Naive thymus-derived CD4-positive, alpha-beta T cell (primary cell): ENCODE data around the gene GRAMD4. TPM values are rescaled to one million over a fixed set of nuclear protein-coding genes. Genes with fewer than 3 reads are reported as not detected.

Experiments
- ATAC-seq: fragments of 150-1000 bp; cut with Tn5 transposase; 2 replicates; pipeline ENCODE4 v1.10.0; 2021; ENCODE audit warnings: mild to moderate bottlenecking, moderate library complexity
- CTCF ChIA-PET: fragments of 350-600 bp; sonication (Branson Sonifier 250); formaldehyde crosslinking; loops from one replicate; lab custom pipeline; 2021; ENCODE audit warnings: antibody characterized with exemption; lab: Charles Lee
- POLR2A ChIA-PET: fragments of 350-600 bp; sonication (Branson Sonifier 250); formaldehyde crosslinking; loops from one replicate; lab custom pipeline; 2021; ENCODE audit warnings: antibody characterized with exemption, inconsistent platforms; lab: Charles Lee
- DNase-seq, 9 donors: peaks; one replicate each; pipeline versions ENCODE4 v3.0.0 to v3.0.0-alpha.2; 2020 to 2022; ENCODE audit warnings: mixed read lengths in 1 of 9
- H3K27ac ChIP-seq: one replicate; pipeline ENCODE4 v1.7.0; 2013; ENCODE audit warnings: mild to moderate bottlenecking, low read depth, low read length, moderate library complexity
- H3K27me3 ChIP-seq, 2 donors: one replicate each; pipeline ENCODE4 v1.7.0; 2013; ENCODE audit warnings: low read length in 2 of 2, mild to moderate bottlenecking in 2 of 2, moderate library complexity in 2 of 2; ENCODE audit not compliant: control insufficient read depth in 2 of 2, insufficient read depth in 2 of 2
- H3K36me3 ChIP-seq, 3 experiments: 1 replicate in 2 of 3; 2 replicates in 1 of 3; pipeline ENCODE4 v1.7.0; 2013; ENCODE audit warnings: low read length in 3 of 3, mild to moderate bottlenecking in 3 of 3, moderate library complexity in 1 of 3; ENCODE audit not compliant: insufficient read depth in 3 of 3, control insufficient read depth in 2 of 3
- H3K4me1 ChIP-seq, 2 donors: one replicate each; pipeline ENCODE4 v1.7.0; 2013; ENCODE audit warnings: low read length in 2 of 2, mild to moderate bottlenecking in 2 of 2, moderate library complexity in 1 of 2; ENCODE audit not compliant: control insufficient read depth in 2 of 2, insufficient read depth in 2 of 2
- H3K4me3 ChIP-seq: 2 replicates; pipeline ENCODE4 v1.7.0; 2013; ENCODE audit warnings: mild to moderate bottlenecking, low read length
- H3K9me3 ChIP-seq, 3 experiments: 1 replicate in 2 of 3; 2 replicates in 1 of 3; pipeline ENCODE4 v1.7.0; 2013; ENCODE audit warnings: low read length in 3 of 3; ENCODE audit not compliant: control insufficient read depth in 2 of 3
- H3K27ac Mint-ChIP-seq, 9 donors: one replicate each; pipeline ENCODE4 v1.8.0; 2020 to 2022; ENCODE audit warnings: mixed read lengths in 9 of 9, mild to moderate bottlenecking in 8 of 9, moderate library complexity in 5 of 9, inconsistent platforms in 2 of 9
- H3K27me3 Mint-ChIP-seq, 5 donors: one replicate each; pipeline ENCODE4 v1.8.0; 2021 to 2022; ENCODE audit warnings: mixed read lengths in 5 of 5, mild to moderate bottlenecking in 1 of 5
- H3K36me3 Mint-ChIP-seq, 5 donors: one replicate each; pipeline ENCODE4 v1.8.0; 2020 to 2022; ENCODE audit warnings: mixed read lengths in 5 of 5, mild to moderate bottlenecking in 3 of 5, inconsistent platforms in 1 of 5
- H3K4me1 Mint-ChIP-seq, 7 donors: one replicate each; pipeline ENCODE4 v1.8.0; 2020 to 2022; ENCODE audit warnings: mixed read lengths in 7 of 7, mild to moderate bottlenecking in 3 of 7, inconsistent platforms in 1 of 7
- H3K4me3 Mint-ChIP-seq, 10 donors: one replicate each; pipeline ENCODE4 v1.8.0; 2020 to 2022; ENCODE audit warnings: mild to moderate bottlenecking in 10 of 10, mixed read lengths in 10 of 10, moderate library complexity in 6 of 10, inconsistent platforms in 2 of 10
- H3K9me3 Mint-ChIP-seq, 11 donors: one replicate each; pipeline ENCODE4 v1.8.0; 2020 to 2022; ENCODE audit warnings: mixed read lengths in 11 of 11, mild to moderate bottlenecking in 4 of 11, inconsistent platforms in 1 of 11, moderate library complexity in 1 of 11
- intact Hi-C, 2 donors: fragments of 100-400 bp; cut with micrococcal nuclease; formaldehyde crosslinking; loops; one replicate each; pipeline ENCODE4 v1.15.1; 2023
- polyA plus RNA-seq, 2 donors: library from polyadenylated mRNA; unstranded; fragments of 300-500 nt; fragmentation: Illumina TruSeq; gene quantifications; one replicate each; pipeline ENCODE4 v1.2.3, GENCODE V29; 2021
- total RNA-seq, 6 experiments: library from RNA in 5 of 6; stranded (reverse) in 5 of 6; gene quantifications; 1 replicate in 5 of 6; 2 replicates in 1 of 6; pipeline ENCODE4 v1.2.3 and lab custom pipeline; 2021 to 2026

GRAMD4 gene
- total and polyA plus RNA-seq, 7 experiments from 2014 or later = 2.1 to 48.5 (median 14.8) TPM

DNA sequence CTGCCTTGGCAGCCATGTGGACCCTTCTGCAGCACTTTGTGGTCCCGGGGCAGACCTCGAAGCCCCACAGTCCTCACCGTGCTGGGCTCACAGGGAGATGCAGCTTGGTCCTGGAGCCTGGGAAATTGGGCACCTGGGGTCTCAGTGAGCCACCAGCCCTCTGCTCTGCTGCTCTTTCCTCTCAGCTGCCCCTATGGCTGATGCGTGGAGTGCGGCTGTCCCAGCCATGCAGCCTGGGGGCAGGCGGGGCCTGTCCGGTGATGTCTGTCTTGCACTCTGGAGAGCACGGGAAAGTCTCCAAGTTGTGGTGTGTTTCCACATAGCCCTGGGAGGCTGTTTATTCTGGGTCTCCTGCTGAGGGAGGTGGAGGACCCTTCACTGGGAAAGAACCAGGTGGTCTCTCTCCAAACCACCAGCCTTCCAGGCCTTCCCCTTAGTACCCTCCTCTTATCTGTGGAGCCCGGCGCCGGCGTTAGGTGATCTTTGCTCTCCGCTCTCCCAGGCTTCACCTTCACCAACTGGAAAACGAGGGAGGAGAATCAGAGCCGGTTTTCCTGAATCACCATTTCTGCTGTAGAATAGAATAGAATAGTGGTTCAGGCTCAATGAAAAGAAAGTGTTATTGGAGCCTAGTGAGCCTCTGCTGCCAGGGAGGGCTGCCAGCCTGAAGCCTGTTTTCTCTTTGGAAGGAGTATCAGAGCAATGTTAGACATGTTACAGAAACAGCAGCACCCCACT, 41.2 kb upstream of the GRAMD4 start:
- ChIA-PET CTCF (no interaction called here), POLR2A (no interaction called here)
- H3K36me3 ChIP-seq = no peaks in the 10 kb centered on the region
- peak overlapping the region in 8 of 9 donors; percentile 12 to 91 (median 62) for H3K27ac Mint-ChIP-seq
- H3K4me3 ChIP-seq = no peak overlapping the region
- peaks cover 0 to 2% (median 0%) of the 10 kb centered on the region in 5 donors for H3K36me3 Mint-ChIP-seq
- H3K4me1 ChIP-seq = peaks cover 16 to 25% of the 10 kb centered on the region in 2 donors
- DNase-seq = no peak
- H3K27me3 ChIP-seq = no peaks in the 10 kb centered on the region
- no peaks in the 10 kb centered on the region for H3K9me3 Mint-ChIP-seq
- H3K27me3 Mint-ChIP-seq = no peaks in the 10 kb centered on the region
- H3K4me1 Mint-ChIP-seq = peaks cover 37 to 53% (median 49%) of the 10 kb centered on the region in 7 donors
- H3K9me3 ChIP-seq = no peaks in the 10 kb centered on the region
- intact Hi-C loops = loop anchor here (1.0 to 5.0 kb wide), 3 partner anchors 35 to 907 kb away; partner anchors contain the start of genes ATXN10 (in 1 of the 2) and CERK (in 1 of the 2)
- ATAC-seq = no peak
- peak overlapping the region; percentile 53 to 97 (median 90) for H3K4me3 Mint-ChIP-seq
- no peak overlapping the region for H3K27ac ChIP-seq

DNA sequence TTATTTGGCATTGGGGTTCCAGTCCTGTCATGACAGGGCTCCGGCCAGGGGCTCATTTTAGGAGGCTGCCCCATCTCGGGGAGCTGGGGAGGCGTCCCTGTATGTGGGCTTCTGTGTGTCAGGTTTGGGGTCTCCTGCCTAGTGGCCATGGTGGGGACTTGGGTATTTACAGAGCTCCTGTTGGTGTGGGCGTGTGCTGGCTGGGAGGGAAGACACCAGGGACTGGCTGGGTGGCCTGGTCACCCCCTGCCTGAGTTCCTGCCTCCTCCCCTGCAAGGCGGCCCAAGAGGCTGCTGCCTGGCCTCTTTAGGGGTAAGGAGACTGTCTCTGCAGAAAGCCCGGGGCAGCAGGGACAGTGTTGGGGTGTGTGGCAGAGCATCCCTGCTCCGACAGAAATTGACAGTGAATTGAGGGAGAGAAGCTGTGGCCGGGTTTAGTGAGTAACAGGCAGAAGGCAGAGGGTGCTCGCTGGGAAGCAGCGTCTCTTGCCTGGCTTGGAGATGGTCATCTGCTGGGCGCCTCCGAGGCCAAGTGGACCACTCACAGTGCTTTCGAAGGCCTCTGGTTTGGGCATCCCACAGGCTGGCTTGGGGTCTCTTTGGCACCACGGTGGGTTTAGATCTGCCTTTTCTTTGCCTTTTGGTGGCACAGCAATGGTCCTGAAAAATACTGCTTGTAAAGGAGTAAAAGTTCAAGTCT, 40.3 kb upstream of the GRAMD4 start:
- no peak overlapping the region for H3K27ac ChIP-seq
- no peak for DNase-seq
- H3K4me1 Mint-ChIP-seq = peaks cover 39 to 53% (median 48%) of the 10 kb centered on the region in 7 donors
- intact Hi-C loops = loop anchor here in 1 of 2 donors (5.0 kb wide), 2 partner anchors 157 to 908 kb away; partner anchors contain the start of genes ATXN10 and CERK
- no peak overlapping the region for H3K4me3 ChIP-seq
- POLR2A ChIA-PET = no interaction called here
- H3K27me3 Mint-ChIP-seq = no peaks in the 10 kb centered on the region
- CTCF ChIA-PET = no interaction called here
- H3K27me3 ChIP-seq = no peaks in the 10 kb centered on the region
- H3K4me1 ChIP-seq = peaks cover 16 to 25% of the 10 kb centered on the region in 2 donors
- no peaks in the 10 kb centered on the region for H3K36me3 ChIP-seq
- H3K9me3 ChIP-seq = no peaks in the 10 kb centered on the region
- no peaks in the 10 kb centered on the region for H3K9me3 Mint-ChIP-seq
- H3K36me3 Mint-ChIP-seq = peaks cover 0 to 2% (median 0%) of the 10 kb centered on the region in 5 donors
- H3K27ac Mint-ChIP-seq = peak overlapping the region in 3 of 9 donors; percentile 33 to 69 (median 68)
- no peak for ATAC-seq
- H3K4me3 Mint-ChIP-seq = peak overlapping the region in 7 of 10 donors; percentile 3 to 95 (median 38)

DNA sequence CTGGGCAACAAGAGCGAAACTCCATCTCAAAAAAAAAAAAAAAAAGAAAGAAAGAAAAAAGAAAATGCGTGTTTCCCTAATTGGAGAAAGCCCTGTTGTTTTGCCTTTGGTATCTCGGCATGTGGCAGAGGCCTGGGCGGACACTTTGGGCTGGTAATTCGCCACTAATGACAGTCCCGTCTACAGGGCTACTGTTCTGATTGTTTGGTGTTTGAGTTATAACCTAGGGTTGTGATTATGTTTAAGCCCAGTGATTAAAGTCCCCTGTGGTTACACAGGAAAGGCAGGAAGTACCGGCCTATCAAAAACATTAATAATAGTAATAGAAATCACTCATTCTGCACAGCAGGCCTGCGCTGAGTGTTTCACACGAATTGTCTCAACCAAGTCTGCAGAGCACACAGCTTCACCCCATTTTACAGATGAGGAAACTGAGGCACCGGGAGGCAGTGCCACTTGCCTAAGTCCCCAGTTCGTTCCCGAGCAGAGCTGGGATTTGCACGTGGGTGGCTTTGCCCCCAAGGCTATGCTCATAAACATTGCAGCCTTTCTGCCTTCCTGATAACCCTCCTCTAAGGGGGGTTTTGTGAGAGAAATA, 39.1 kb upstream of the GRAMD4 start:
- CTCF ChIA-PET = no interaction called here
- POLR2A ChIA-PET = interaction anchor here (0.5 kb wide), 1 partner anchor 148 kb away, joined by 3 read pairs; no protein-coding TSS in a partner anchor
- peak overlapping the region in 2 of 9 donors; percentile 13 to 34 for H3K27ac Mint-ChIP-seq
- Histone ChIP-seq H3K27me3 (no peaks in the 10 kb centered on the region), H3K27ac (no peak overlapping the region), H3K9me3 (no peaks in the 10 kb centered on the region), H3K36me3 (no peaks in the 10 kb centered on the region), H3K4me3 (no peak overlapping the region), H3K4me1 (peaks cover 10 to 18% of the 10 kb centered on the region in 2 donors)
- DNase-seq = no peak
- H3K4me1 Mint-ChIP-seq = peaks cover 29 to 43% (median 36%) of the 10 kb centered on the region in 7 donors
- no peak overlapping the region for H3K4me3 Mint-ChIP-seq
- no peak for ATAC-seq
- H3K9me3 Mint-ChIP-seq = no peaks in the 10 kb centered on the region
- no peaks in the 10 kb centered on the region for H3K27me3 Mint-ChIP-seq
- H3K36me3 Mint-ChIP-seq = peaks cover 0 to 2% (median 0%) of the 10 kb centered on the region in 5 donors
- intact Hi-C loops = no loop called here

DNA sequence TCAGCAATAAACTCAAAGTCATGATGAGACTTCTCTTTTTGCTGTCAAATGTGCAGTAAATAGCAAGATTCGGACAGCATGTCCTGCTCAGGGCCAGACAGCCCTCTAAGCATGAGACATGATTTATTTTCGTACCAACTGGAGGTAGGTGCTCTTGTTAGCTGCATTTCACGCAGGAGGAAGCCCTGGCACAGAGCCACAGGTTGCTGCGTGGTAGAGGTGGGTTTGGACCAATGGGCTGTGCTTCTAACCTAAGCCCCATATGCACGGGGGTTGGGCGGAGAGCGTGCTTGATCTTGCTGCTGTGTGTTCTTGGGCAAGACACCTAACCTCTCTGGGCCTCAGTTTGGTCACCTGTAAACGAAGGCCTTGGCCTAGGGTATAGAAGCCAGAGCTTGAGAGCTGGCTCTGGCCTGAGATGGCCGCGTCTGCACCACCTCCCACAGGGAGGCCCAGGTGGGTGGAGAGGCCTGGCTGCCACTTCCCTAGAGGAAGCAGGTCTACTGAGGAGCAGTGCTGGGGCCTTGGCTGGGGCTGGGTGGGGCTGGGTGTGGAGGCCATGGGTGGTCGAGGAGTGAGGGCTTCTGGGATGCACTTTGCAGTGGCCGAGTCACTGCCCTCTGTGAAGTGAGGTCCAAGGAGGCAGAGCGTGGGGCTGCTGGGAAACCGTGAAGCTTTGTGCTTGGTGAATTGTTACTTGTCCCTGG, 38.5 kb upstream of the GRAMD4 start:
- Mint-ChIP-seq H3K4me3 (no peak overlapping the region), H3K27me3 (no peaks in the 10 kb centered on the region), H3K27ac (peak overlapping the region in 4 of 9 donors; percentile 13 to 36 (median 30)), H3K36me3 (peaks cover 0 to 2% (median 0%) of the 10 kb centered on the region in 5 donors), H3K4me1 (peaks cover 28 to 43% (median 34%) of the 10 kb centered on the region in 7 donors), H3K9me3 (no peaks in the 10 kb centered on the region)
- CTCF ChIA-PET = no interaction called here
- Histone ChIP-seq H3K4me1 (peaks cover 7 to 14% of the 10 kb centered on the region in 2 donors), H3K4me3 (no peak overlapping the region), H3K9me3 (no peaks in the 10 kb centered on the region), H3K36me3 (no peaks in the 10 kb centered on the region), H3K27me3 (no peaks in the 10 kb centered on the region), H3K27ac (no peak overlapping the region)
- DNase-seq (no peak), ATAC-seq (no peak)
- intact Hi-C loops = no loop called here
- POLR2A ChIA-PET = no interaction called here

DNA sequence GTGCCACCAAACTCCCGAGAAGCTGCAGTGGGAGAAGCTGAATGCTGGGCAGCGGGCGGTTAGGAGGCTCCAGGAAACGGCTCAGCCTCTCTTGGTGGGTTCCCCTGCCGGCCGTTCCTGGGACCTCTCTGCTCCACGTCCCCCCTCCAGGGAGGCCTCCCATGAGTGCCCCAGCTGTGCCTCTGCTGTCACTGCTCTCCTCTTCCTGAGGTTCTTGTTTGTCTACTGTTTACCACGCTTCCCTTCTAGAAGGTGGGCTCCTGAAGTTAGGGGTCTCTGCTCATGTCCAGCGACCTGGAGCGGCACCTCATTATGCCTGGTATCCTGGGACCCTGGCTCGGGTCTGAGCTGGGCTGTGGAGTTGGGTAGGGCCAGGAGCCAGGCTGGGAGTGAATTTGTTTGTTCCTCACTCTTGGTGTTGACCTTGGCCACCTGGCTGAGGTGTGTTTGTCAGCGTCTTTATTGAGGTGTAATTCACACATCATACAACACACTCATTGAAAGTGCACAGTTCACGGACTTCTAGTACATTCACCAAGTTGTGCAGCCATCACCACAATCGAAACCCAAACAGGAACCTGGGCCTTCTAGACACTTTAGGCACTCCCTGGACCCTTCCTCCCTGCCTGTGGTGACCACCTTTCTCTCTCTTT, 37.8 kb upstream of the GRAMD4 start:
- intact Hi-C loops = no loop called here
- Mint-ChIP-seq H3K36me3 (peaks cover 0 to 2% (median 0%) of the 10 kb centered on the region in 5 donors), H3K27ac (peak overlapping the region in 1 of 9 donors; percentile 31), H3K27me3 (no peaks in the 10 kb centered on the region), H3K4me1 (peaks cover 35 to 51% (median 42%) of the 10 kb centered on the region in 7 donors), H3K4me3 (no peak overlapping the region), H3K9me3 (no peaks in the 10 kb centered on the region)
- Histone ChIP-seq H3K4me3 (no peak overlapping the region), H3K27ac (no peak overlapping the region), H3K27me3 (no peaks in the 10 kb centered on the region), H3K36me3 (no peaks in the 10 kb centered on the region), H3K9me3 (no peaks in the 10 kb centered on the region), H3K4me1 (peaks cover 14 to 18% of the 10 kb centered on the region in 2 donors)
- POLR2A ChIA-PET = no interaction called here
- CTCF ChIA-PET = no interaction called here
- ATAC-seq (no peak), DNase-seq (no peak)

DNA sequence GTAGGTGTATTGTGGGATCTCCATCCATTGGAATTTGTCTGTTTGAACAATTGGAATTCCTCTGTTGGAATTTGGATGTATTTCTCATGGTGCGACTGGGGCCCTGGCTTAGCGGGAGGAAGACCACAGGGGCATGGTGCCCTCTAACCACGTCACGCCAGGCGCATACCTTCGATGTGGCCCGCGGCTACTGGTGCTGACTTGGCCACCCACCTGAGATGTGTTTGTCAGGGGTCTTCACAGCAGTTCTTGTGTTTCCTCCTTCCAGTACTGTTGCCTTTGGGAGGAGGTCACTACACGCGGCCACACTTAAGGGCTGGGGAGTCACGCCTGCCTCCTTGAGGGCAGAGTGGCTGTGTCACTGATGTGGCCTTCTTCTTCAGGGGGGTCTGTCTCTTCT, 36.6 kb upstream of the GRAMD4 start:
- Mint-ChIP-seq H3K4me1 (peaks cover 36 to 50% (median 37%) of the 10 kb centered on the region in 7 donors), H3K9me3 (no peaks in the 10 kb centered on the region), H3K27ac (no peak overlapping the region), H3K36me3 (no peaks in the 10 kb centered on the region), H3K4me3 (no peak overlapping the region), H3K27me3 (no peaks in the 10 kb centered on the region)
- Histone ChIP-seq H3K4me3 (no peak overlapping the region), H3K9me3 (no peaks in the 10 kb centered on the region), H3K36me3 (no peaks in the 10 kb centered on the region), H3K4me1 (peaks cover 10 to 15% of the 10 kb centered on the region in 2 donors), H3K27me3 (no peaks in the 10 kb centered on the region), H3K27ac (no peak overlapping the region)
- DNase-seq (no peak), ATAC-seq (no peak)
- CTCF ChIA-PET = no interaction called here
- POLR2A ChIA-PET = no interaction called here
- intact Hi-C loops = no loop called here
